Activated CD4-positive, alpha-beta T cell treated with anti-CD3 and anti-CD28 coated beads, Interleukin-2, Interleukin-4, amounts not matched to agents 100 ng/mL and 50 ng/mL, durations not matched to agents 16 hours and 8 hours (primary cell): Measurements from ENCODE around the gene SENP3.
A peak's percentile ranks its signal among the peaks of the same experiment; 100 is the strongest.

Experiments
- DNase-seq: peaks from one replicate; pipeline ENCODE4 v3.0.0-alpha.2; 2020; ENCODE audit warnings: low spot score

Gene SENP3

DNA sequence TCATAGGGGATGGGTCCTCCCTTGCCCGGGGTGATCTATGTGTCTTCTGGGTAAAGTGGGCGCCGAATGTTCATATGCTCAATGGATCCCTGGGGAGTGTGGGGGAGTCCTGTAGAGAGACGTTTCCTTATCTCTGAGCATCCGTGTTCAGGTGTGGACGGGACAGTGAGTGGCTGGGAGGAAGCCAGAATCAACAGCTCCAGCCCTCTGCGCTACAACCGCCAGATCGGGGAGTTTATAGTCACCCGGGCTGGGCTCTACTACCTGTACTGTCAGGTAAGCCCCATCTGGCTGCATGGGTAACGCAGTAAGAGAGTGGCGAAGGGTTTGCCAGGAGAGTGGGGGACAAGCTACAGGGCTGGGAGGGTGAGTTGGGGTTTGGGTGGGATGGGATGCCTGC lies 5.1 kb upstream of the SENP3 start:
- no peak for DNase-seq

DNA sequence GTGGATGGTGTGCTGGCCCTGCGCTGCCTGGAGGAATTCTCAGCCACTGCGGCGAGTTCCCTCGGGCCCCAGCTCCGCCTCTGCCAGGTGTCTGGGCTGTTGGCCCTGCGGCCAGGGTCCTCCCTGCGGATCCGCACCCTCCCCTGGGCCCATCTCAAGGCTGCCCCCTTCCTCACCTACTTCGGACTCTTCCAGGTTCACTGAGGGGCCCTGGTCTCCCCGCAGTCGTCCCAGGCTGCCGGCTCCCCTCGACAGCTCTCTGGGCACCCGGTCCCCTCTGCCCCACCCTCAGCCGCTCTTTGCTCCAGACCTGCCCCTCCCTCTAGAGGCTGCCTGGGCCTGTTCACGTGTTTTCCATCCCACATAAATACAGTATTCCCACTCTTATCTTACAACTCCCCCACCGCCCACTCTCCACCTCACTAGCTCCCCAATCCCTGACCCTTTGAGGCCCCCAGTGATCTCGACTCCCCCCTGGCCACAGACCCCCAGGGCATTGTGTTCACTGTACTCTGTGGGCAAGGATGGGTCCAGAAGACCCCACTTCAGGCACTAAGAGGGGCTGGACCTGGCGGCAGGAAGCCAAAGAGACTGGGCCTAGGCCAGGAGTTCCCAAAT lies 4.5 kb upstream of the SENP3 start:
- no peak for DNase-seq

DNA sequence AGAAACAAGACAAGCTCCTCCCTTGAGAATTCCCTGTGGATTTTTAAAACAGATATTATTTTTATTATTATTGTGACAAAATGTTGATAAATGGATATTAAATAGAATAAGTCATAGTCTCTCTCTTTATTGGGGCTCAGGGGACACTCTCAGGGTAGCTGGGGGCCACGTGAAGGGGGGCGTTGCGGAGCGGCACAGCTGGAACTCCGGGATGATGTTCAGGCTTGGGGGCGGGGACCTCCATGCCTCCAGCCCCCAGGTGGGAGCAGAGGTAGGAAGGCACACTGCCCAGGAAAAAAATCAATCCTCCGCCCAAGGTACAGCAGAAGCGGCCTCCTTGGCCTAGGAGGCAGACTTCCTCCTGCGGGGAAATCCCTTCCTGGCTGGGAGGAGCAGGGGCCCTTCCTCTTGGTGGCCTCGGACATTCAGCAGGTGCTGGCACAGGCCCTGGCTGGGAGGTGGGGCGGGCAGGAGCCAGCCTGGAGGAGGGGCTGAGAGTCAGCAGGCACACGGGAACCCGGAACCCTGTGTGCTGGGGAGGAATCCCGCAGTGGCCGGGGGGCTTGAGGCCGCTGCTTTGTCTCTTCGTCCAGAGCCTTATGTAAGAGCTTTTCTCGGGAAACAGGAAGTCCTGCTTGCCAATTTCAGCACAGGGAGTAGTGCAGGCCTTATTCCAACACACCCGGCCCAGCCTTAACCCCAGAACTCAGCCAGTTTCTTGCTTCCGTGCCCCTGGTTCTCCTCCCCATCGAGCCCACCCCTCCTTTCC lies 3.8 kb upstream of the SENP3 start:
- no peak for DNase-seq

DNA sequence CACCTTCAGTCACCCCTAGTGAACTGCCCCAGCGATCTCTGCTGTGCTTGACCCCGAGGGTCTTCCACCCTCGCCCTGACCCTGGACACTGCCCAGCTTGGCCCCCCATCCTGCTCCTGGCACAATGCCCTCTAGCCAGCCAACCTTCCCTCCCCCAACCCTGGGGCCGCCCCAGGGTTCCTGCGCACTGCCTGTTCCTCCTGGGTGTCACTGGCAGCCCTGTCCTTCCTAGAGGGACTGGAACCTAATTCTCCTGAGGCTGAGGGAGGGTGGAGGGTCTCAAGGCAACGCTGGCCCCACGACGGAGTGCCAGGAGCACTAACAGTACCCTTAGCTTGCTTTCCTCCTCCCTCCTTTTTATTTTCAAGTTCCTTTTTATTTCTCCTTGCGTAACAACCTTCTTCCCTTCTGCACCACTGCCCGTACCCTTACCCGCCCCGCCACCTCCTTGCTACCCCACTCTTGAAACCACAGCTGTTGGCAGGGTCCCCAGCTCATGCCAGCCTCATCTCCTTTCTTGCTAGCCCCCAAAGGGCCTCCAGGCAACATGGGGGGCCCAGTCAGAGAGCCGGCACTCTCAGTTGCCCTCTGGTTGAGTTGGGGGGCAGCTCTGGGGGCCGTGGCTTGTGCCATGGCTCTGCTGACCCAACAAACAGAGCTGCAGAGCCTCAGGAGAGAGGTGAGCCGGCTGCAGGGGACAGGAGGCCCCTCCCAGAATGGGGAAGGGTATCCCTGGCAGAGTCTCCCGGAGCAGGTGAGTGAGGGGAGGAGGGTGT lies 3.0 kb upstream of the SENP3 start, which contains the start of gene TNFSF13:
TSS of gene TNFSF13 (plus strand) at position 207 of the 776 bp plus-strand sequence. CDS start at position 497, 290 bp downstream.
- no peak for DNase-seq

DNA sequence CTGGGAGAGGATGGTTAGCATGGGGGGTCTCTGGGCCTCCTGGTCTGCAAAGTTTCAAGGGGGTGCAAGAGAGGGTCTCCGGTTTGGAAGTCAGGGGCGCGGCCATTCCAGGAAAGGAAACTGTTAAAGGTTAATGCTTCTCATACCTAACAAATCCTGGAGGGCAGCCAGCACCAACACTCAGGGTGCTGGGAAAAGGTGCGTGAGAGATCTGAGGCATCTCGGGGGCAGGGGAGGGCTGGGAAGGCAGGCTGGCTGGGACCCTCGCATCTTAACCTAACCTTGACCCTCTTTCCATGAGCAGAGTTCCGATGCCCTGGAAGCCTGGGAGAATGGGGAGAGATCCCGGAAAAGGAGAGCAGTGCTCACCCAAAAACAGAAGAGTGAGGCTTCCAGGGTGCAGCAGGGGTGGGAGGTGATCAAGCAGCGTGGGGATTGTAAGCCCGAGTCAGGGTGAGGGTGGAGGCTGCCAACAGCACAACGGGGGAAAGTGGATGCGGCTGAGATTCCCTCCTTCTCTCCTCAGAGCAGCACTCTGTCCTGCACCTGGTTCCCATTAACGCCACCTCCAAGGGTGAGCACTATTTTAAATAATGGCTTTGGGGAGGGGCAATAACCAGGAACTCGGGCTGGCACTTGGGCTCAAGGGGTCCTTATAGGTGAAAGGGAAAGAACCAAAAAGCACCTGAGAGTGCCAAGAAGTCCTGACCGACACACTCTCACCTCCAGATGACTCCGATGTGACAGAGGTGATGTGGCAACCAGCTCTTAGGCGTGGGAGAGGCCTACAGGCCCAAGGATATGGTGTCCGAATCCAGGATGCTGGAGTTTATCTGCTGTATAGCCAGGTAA lies 2.2 kb upstream of the SENP3 start:
- no peak for DNase-seq

DNA sequence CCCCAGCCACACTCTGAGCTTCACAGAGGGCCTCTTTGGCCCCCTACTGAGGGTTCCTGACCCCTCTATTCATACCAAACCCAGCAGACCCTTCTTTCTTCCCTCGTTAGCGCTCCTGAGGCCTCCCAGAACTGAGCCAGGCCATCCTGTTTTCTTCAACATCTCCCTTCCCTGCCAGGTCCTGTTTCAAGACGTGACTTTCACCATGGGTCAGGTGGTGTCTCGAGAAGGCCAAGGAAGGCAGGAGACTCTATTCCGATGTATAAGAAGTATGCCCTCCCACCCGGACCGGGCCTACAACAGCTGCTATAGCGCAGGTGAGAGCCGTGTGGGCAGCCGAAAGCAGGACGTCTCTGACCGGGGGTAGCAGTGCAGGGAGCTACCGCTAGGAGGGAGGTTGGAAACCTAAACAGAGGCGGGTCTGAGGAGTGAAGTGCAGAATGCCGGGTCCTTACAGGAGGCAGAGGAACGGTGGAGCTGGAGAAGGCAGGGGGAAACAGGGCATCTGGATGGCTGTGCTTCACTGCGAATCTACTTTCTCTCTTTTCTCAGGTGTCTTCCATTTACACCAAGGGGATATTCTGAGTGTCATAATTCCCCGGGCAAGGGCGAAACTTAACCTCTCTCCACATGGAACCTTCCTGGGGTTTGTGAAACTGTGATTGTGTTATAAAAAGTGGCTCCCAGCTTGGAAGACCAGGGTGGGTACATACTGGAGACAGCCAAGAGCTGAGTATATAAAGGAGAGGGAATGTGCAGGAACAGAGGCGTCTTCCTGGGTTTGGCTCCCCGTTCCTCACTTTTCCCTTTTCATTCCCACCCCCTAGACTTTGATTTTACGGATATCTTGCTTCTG lies 1.3 kb upstream of the SENP3 start:
- peak; percentile 66 for DNase-seq

DNA sequence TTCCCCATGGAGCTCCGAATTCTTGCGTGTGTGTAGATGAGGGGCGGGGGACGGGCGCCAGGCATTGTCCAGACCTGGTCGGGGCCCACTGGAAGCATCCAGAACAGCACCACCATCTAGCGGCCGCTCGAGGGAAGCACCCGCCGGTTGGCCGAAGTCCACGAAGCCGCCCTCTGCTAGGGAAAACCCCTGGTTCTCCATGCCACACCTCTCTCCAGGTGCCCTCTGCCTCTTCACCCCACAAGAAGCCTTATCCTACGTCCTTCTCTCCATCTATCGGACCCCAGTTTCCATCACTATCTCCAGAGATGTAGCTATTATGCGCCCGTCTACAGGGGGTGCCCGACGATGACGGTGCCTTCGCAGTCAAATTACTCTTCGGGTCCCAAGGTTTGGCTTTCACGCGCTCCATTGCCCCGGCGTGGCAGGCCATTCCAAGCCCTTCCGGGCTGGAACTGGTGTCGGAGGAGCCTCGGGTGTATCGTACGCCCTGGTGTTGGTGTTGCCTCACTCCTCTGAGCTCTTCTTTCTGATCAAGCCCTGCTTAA lies 617 bp upstream of the SENP3 start:
- peak; percentile 91 for DNase-seq

DNA sequence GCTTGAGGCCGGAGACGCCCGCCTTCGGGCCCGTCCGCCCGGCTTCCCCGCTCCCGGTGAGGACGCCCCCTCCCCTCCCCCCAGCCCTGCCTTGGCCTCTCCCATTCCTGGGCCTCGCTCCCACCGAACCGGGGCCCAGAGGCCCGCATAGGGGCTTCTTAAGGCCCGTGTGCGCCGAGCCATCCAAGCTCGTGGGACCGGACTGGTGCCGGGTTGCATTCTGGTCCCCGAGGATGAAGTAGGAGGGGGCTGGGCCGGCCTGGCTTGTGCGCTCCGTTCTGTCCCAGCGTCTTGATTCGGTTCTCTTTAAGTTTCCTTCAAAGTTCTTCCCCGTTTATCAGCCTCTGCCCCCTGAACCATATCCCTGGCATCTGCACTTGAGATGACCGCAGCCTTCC lies 488 bp downstream of the SENP3 start:
- DNase-seq: no peak

DNA sequence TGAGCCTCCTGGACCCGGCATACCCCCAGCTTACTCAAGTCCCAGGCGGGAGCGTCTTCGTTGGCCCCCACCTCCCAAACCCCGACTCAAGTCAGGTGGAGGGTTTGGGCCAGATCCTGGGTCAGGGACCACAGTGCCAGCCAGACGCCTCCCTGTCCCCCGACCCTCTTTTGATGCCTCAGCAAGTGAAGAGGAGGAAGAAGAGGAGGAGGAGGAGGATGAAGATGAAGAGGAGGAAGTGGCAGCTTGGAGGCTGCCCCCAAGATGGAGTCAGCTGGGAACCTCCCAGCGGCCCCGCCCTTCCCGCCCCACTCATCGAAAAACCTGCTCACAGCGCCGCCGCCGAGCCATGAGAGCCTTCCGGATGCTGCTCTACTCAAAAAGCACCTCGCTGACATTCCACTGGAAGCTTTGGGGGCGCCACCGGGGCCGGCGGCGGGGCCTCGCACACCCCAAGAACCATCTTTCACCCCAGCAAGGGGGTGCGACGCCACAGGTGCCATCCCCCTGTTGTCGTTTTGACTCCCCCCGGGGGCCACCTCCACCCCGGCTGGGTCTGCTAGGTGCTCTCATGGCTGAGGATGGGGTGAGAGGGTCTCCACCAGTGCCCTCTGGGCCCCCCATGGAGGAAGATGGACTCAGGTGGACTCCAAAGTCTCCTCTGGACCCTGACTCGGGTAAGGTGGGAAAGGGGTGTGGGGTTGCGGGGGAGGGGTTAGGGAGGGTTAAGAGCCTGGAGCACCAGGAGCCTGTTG lies 1.6 kb downstream of the SENP3 start:
- DNase-seq: no peak

DNA sequence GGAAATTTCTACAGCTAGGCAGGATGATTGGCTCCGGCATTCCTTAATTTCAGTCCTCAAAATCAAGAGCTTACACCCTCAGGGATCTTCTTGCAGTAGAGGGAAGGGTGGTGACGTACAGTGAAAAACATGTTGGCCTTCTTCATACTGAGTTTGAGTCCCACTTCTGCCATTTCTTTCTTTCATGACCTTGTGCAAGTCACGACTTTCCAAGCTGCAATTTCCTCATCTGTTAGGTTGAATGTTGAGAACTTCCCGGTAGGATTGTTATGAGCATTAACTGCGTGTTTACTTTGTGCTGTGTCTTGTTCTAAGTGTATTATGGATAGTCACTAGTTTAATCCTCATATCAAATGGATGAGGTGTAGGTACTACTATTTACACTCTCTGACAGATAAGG lies 7.9 kb downstream of the SENP3 start:
- no peak for DNase-seq

DNA sequence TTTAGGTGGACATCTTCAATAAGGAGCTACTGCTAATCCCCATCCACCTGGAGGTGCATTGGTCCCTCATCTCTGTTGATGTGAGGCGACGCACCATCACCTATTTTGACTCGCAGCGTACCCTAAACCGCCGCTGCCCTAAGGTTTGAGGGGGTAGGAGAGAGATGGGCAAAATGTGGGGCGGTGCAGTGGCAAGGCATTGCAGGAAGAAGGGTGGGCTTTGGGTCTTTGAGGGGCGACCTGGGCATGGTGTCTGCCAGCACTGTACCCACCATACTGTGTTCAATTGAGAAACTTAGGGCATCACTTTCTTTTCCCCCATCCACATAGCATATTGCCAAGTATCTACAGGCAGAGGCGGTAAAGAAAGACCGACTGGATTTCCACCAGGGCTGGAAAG lies 8.6 kb downstream of the SENP3 start:
- no peak for DNase-seq

DNA sequence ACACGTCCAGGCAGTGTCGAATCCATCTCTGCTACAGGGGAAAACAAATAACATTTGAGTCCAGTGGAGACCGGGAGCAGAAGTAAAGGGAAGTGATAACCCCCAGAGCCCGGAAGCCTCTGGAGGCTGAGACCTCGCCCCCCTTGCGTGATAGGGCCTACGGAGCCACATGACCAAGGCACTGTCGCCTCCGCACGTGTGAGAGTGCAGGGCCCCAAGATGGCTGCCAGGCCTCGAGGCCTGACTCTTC lies 10.5 kb downstream of the SENP3 start:
- no peak for DNase-seq

DNA sequence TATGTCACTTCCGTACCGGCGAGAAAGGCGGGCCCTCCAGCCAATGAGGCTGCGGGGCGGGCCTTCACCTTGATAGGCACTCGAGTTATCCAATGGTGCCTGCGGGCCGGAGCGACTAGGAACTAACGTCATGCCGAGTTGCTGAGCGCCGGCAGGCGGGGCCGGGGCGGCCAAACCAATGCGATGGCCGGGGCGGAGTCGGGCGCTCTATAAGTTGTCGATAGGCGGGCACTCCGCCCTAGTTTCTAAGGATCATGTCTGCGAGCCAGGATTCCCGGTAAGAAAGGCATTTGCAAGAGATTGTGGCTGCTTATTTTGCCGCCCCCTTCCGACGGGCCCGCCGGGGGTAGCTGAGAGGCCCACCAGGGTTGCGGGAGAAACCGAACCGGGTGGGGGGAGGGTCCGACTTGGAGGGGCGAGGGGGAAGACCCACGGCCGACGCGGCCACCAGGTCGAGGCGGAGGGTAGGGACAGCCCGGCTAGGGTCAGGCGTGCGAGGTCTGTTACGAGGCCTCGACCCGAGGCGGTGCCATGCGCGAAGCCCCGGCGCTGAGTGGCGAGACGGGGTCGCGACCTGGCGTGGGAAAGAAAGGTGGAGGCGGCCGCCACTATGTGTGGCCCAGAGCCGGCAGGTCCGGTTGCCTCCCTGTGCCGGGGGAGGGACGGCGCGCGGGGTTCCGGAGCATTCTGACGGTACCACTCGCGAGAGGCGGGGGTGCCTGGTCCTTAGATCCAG lies 11.0 kb downstream of the SENP3 start:
- DNase-seq: peak; percentile 100

DNA sequence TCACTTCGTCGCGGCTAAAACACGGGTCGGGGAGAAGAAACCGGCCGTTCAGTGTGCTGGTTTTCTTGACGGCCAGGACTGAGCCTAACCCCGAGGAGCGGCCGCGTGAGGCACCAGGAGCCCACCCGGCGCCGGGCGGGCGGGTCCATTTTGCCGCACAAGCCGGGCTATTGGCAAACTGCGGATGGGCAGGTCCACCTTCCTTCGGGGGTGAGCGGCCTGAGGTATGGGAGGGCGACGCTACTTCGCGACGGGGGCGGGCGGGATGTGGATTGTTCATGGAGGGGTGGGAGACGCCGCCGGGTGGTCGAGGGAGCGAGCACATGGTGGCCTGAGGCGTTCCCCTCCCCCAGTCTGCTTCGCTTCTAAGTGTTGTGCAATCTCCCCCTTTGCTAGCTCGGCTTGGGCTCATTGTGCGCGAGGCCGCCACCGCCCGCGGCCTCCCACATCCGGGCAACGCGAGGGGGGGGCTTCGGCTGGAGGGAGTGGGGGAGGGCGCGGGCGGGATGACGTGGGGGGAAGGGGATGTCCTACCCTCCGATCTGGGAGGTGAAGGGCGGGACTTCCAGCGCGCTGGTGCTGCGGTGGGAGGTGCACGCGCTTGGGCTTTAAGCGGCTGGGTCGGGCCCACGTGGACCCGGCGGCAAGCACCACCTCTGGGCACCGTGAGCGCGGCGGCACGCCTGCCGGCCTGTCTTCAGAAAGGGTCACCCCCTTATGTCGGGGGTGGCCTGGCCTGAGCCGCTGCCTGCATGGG lies 11.8 kb downstream of the SENP3 start:
- peak; percentile 89 for DNase-seq

DNA sequence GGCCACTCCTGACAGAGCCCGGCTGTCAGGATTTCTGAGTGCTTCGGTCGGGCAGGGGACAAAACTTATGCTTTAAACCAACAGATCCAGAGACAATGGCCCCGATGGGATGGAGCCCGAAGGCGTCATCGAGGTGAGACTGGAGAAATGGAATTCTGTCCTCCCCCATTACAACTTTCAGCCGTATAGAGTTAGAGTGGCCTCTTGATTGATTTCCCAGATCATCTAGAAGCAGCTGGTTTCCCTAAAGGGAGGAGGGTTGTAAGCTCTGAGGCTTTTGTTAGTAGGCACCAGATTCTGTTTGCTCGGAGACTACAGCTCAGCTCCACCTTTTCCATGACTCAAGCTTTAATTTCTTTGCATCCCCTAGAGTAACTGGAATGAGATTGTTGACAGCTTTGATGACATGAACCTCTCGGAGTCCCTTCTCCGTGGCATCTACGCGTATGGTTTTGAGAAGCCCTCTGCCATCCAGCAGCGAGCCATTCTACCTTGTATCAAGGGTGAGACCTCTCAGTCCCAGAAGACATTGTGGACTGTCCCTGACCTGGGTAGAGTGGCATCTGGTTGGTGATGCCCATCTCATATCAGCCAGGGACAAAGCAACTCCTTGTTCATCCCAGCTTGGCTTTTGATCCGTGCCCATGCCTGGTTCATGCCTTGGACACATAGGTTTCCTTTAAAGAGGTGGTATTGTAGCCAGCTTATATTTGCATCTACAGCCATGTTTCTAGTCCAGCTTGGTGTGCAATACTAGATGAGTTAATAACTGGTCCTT lies 12.6 kb downstream of the SENP3 start:
- DNase-seq: no peak

DNA sequence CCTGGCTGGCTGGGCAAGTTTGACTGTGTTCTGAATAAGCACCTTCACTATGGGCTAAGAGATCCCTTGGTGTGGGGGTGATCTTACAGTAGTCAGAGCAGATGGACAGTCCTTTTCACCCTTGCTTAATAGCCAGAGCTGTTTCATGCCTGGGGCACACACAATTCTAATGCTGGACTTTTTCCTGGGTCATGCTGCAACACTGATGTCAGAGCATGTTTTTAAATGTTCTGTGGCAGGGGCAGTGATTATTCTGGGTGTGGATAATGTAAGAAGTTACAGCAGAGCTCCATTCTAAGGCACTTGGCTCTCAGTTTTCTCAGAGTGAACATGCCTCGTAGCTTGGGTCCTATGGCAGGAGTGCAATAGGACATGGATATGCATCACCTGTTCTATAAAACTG lies 13.8 kb downstream of the SENP3 start:
- DNase-seq: no peak

DNA sequence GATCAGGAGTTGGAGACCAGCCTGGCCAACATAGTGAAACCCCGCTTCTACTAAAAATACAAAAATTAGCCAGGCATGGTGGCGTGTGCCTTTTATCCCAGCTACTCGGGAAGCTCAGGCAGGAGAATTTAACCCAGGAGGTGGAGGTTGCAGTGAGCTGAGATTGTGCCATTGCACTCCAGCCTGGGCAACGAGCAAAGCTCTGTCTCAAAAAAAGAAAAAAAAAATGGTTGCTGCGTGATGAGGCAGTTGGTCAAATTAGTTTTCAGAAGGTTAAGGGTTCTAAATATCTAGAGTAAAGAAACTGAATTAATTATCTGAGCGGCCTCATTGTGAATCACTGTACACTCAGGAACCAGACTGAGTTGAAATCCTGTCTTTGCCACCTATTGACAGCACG lies 14.2 kb downstream of the SENP3 start:
- no peak for DNase-seq

DNA sequence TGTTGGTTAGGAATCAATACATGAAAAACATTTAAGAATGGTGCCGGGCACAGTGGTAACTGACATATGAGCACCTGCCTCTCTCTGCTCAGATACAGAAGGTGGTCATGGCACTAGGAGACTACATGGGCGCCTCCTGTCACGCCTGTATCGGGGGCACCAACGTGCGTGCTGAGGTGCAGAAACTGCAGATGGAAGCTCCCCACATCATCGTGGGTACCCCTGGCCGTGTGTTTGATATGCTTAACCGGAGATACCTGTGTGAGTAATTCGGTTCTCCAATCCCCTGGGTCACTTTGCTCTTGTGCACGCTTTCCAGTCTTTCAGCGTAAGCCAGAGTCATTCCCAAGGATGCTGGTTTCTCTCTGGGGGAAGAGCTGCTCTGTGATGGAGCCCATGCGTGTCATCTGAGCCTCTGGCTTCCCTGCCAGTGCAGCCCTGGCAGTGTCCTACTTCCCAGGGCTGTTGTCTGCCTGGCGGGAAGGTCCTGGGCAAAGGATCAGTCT lies 14.8 kb downstream of the SENP3 start:
- no peak for DNase-seq
